GM18909 (cell line): ENCODE data around the gene KLHL14.
A peak's percentile ranks its signal among the peaks of the same experiment; 100 is the strongest.
"Not testable (repeated sequence)": the region's sequence is repeated elsewhere in the genome, so short reads cannot be mapped to it uniquely, and the experiment has no call there.

Source experiments
- ATAC-seq: cut with Tn5 transposase; IDR thresholded peaks from one replicate; pipeline ENCODE4 v1.9.1; 2021; ENCODE audit warnings: mild to moderate bottlenecking; ENCODE audit not compliant: unreplicated experiment, poor library complexity

Gene KLHL14

GRCh38 chr18:32772581-32773381 is at the start of gene KLHL14:
Gene KLHL14 (minus strand): TSS chr18:32773023. CDS start chr18:32770591, 2,432 bp downstream.
- ATAC-seq, result peak; percentile 35

GRCh38 chr18:32822197-32822596 is 49.4 kb upstream of the KLHL14 start:
- no peak for ATAC-seq

- ATAC-seq, result no peak
Measured at GRCh38 chr18:32815881-32816280, 43.1 kb upstream of the KLHL14 start.

GRCh38 chr18:32812342-32812741 is 39.5 kb upstream of the KLHL14 start:
- no peak for ATAC-seq

GRCh38 chr18:32810314-32810713 is 37.5 kb upstream of the KLHL14 start:
- ATAC-seq, result no peak

- no peak for ATAC-seq
Measured at GRCh38 chr18:32805354-32805753, 32.5 kb upstream of the KLHL14 start.

- ATAC-seq, result peak; percentile 33
Measured at GRCh38 chr18:32804134-32804888, 31.5 kb upstream of the KLHL14 start.

- peak; percentile 94 for ATAC-seq
Measured at GRCh38 chr18:32803568-32803967, 30.7 kb upstream of the KLHL14 start.

GRCh38 chr18:32802591-32803451 is 30.0 kb upstream of the KLHL14 start:
- peak; percentile 63 for ATAC-seq

GRCh38 chr18:32801228-32801627 is 28.4 kb upstream of the KLHL14 start:
- no peak for ATAC-seq

GRCh38 chr18:32798209-32798960 is 25.6 kb upstream of the KLHL14 start:
- ATAC-seq, result no peak

- not testable (repeated sequence) for ATAC-seq
Measured at GRCh38 chr18:32794667-32795066, 21.8 kb upstream of the KLHL14 start.

- no peak for ATAC-seq
Measured at GRCh38 chr18:32779010-32779409, 6.2 kb upstream of the KLHL14 start.

GRCh38 chr18:32777049-32777448 is 4.2 kb upstream of the KLHL14 start:
- no peak for ATAC-seq

GRCh38 chr18:32776561-32776960 is 3.7 kb upstream of the KLHL14 start:
- no peak for ATAC-seq

GRCh38 chr18:32775628-32776027 is 2.8 kb upstream of the KLHL14 start:
- no peak for ATAC-seq

- ATAC-seq, result no peak
Measured at GRCh38 chr18:32773382-32773712, 524 bp upstream of the KLHL14 start.

GRCh38 chr18:32771871-32772580 is 797 bp downstream of the KLHL14 start:
- ATAC-seq, result no peak

- no peak for ATAC-seq
Measured at GRCh38 chr18:32771169-32771751, 1.6 kb downstream of the KLHL14 start.
